HG03103 (cell line): ENCODE results near the gene AGGF1.
"Not testable (repeated sequence)": the region's sequence is repeated elsewhere in the genome, so short reads cannot be mapped to it uniquely, and the experiment has no call there.

Experiments
- ATAC-seq: cut with Tn5 transposase; IDR thresholded peaks from one replicate; pipeline ENCODE4 v1.9.1; 2021; ENCODE audit warnings: low read depth; ENCODE audit not compliant: unreplicated experiment

AGGF1 gene

DNA sequence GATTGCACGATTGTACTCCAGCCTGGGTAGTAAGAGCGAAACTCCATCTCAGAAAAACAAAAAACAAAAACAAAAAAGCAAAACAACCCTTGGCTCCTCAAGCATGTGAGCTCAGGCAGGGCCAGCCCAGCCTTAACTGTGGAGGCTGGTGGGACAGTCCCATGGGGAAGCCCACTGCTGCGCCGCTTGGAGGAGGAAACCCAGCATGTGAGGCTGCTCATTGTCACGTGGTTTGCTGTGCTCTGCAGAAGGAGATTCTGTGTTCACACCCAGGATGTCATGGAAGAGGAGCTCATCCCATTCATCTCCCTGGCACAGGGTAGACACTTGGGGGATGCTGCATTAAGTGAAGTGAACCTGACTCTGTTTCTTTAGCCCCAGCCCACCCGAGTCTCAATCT, 52.9 kb downstream of the AGGF1 start:
- no peak for ATAC-seq

DNA sequence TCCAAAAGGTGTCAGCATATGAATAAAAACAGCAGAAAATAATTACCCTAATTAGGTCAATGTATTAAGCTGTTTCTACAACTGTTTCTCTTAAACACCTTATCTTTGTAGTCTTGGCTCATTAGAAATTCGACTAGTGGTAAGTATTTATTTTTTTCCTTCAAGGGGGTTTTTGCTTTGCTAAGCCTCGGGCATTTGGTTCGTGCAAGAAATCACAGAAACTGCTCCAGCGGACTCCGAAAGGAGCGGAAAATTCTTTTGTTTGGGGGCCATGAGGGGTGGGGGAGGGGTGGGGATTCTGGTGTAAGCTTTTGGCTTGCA, 56.1 kb downstream of the AGGF1 start:
- ATAC-seq = no peak

DNA sequence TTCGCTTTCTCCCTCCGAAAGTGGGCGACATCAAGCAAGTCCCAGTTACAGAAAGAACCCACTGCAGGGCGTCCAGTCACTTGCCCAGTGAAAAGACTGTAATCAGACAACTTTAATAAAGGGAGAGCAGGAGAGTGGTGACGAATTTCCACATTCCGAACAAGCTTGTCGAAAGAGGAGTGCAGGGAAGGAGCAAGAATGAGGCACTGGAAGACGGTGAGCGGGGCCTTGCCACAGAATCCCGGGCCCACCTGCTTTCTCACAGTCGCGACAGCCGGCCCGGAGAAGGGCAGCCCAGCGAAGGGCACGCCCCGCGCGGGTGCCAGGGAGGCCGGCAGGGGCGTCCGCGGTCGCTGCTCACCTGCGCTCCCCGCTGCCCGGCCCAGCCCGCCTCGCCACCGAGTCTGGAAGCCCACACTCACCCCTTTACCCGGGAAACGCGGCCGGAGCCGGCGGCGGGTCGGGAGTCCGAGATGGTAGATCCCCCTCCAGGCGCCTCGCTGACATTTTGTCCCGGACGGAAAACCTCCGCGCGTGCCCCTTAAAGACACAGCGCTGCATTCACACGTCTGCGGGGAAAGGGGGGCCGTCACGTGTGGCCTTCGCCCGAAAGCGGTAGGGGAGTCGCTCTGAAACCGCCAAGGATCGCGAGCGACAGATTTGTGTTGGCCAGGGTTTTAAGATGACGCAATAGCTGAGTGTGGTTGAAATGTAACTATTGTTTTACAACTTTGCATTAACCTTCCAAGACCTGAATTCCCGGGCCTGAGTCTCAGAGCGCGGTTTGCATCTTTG, 56.7 kb downstream of the AGGF1 start, which contains the start of gene ZBED3:
TSS of gene ZBED3 (minus strand) at position 597 of the 795 bp plus-strand sequence. CDS start 9,407 bp downstream, outside the sequence.
- peak; percentile 43 for ATAC-seq

DNA sequence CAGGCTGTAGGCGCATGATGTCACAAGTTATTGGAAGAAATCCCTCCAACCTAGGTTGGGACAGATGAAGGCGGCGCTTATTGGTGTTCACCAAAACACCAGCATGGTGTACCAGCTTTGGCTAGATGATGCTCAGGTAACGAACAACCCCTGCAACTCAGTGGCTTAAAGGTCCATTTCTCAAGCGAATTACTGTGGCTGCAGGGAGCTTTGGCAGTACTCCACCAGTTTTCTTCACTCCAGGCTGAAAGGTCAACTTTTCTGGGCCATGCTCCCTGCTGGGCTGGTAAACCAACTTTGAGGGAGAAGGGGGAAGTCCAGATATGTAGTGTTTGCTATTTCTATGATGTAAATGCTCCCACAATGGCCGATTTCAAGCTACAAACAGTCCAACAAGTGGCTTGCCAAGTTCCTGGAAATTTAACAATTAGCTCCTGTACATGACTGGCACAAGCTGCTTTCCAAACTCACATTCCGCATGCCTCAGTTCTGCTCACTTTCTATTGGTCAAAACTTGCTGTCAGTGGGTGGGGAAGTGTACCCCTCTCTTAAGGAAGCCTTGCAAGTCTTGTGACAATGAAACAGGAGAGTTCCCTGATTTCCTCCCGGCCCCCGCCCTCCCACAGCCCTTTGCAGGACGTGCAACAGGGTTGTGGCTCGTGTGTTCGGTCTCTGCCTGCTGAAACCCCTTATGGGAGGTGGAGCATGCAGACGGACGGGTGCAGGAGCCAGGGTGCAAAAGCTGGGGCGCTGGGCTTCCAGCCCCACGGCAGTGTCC, 57.5 kb downstream of the AGGF1 start:
- ATAC-seq = peak; percentile 11

- ATAC-seq = no peak
Observed at GRCh38 chr5:77095189-77095588, 65.0 kb downstream of the AGGF1 start.

DNA sequence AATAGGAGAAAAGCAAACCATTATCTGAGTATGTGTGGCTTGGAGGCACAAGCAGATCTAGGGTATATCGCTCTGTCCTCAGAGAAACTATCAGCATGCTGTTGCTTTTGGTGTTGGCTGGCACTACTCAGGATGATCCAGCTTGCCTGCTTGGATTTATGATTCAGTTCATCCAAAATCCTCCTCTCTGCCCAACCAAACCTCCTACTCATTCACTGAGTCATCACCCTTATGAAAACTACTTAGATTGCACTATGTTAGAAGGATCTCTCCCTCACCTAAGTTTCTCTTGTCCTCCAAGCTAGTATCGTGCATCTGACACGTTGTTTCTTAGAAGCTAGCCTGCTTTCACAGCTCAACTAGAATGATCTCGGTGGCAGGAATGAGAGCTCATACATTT, 71.1 kb downstream of the AGGF1 start:
- no peak for ATAC-seq

DNA sequence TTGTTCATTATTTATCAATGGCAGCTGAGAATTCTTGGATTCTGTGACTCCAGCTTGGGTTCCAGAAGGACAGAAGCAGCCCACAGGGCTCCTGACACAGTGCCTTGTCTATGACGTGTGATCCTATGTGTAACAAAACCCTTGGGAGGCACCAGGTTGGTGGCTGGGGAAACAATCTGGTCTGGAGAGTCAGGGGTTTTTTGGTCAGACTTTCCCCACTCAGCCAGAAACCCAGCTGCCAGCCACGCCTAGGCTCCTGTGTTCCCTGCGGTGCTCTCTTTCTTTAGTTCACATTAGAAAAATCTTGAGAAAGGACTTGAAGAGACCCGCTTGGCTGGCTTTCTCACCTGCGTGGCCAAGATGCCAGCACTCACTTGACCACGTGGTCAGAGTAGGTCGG, 72.3 kb downstream of the AGGF1 start:
- ATAC-seq = no peak

GRCh38 chr5:77103457-77103856, 73.3 kb downstream of the AGGF1 start:
- no peak for ATAC-seq

DNA sequence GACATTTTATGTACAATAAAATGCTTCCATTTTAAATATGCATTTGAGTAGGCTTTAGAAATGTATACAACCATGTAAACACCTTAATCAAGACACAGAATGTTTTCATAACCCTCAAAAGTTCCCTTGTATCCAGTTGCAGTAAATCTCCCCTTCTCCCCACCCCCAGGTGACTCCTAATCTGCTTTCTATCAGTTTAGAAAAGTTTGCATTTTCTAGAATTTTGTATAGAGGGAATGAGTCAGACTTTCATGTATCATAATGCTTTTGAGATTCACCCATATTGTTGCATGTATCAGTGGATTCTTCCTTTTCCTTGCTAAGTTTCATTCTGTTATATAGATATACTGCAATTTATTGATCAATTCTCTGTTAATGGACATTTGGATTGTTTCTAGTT, 74.6 kb downstream of the AGGF1 start:
- no peak for ATAC-seq

DNA sequence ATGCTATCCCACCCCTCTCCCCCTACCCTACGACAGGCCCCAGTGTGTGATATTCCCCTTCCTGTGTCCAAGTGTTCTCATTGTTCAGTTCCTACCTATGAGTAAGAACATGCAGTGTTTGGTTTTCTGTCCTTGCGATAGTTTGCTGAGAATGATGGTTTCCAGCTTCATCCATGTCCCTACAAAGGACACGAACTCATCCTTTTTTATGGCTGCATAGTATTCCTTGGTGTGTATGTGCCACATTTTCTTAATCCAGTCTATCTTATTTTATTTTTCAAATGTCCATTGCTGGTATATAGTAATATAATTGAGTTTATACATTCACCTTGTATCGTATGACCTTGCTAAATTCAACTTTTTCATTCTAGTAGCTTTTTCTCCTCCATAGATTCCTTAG, 76.8 kb downstream of the AGGF1 start:
- not testable (repeated sequence) for ATAC-seq
